CD4-positive, alpha-beta memory T cell (primary cell): Measurements from ENCODE around the gene USP3. TPM values are rescaled to one million over a fixed set of nuclear protein-coding genes. Genes with fewer than 3 reads are reported as not detected.
A peak's percentile ranks its signal among the peaks of the same experiment; 100 is the strongest.
"Not testable (repeated sequence)": the region's sequence is repeated elsewhere in the genome, so short reads cannot be mapped to it uniquely, and the experiment has no call there.

Source experiments
- CTCF ChIA-PET: fragments of 350-600 bp; sonication (Branson Sonifier 250); formaldehyde crosslinking; loops from one replicate; lab custom pipeline; 2021; ENCODE audit warnings: inconsistent platforms; ENCODE audit not compliant: partially characterized antibody; lab: Charles Lee
- POLR2A ChIA-PET: fragments of 350-600 bp; sonication (Branson Sonifier 250); formaldehyde crosslinking; loops from one replicate; lab custom pipeline; 2021; ENCODE audit not compliant: partially characterized antibody; lab: Charles Lee
- DNase-seq, 5 donors: peaks; one replicate each; pipeline versions ENCODE4 v3.0.0 to v3.0.0-alpha.2; 2020 to 2022; ENCODE audit warnings: mixed read lengths in 1 of 5
- H3K27ac ChIP-seq: one replicate; pipeline ENCODE4 v1.7.0; 2013; ENCODE audit warnings: low read depth, low read length
- H3K27me3 ChIP-seq: 2 replicates; pipeline ENCODE4 v1.7.0; 2013; ENCODE audit warnings: mild to moderate bottlenecking, low read length, moderate library complexity; ENCODE audit not compliant: insufficient read depth
- H3K36me3 ChIP-seq: 2 replicates; pipeline ENCODE4 v1.7.0; 2013; ENCODE audit warnings: mild to moderate bottlenecking, low read length, moderate library complexity; ENCODE audit not compliant: insufficient read depth
- H3K4me1 ChIP-seq: 2 replicates; pipeline ENCODE4 v1.7.0; 2013; ENCODE audit warnings: mild to moderate bottlenecking, low read length, moderate library complexity; ENCODE audit not compliant: insufficient read depth
- H3K4me3 ChIP-seq, 2 donors: one replicate each; pipeline ENCODE4 v1.7.0; 2013; ENCODE audit warnings: low read length in 2 of 2, mild to moderate bottlenecking in 1 of 2
- H3K9me3 ChIP-seq, 2 donors: one replicate each; pipeline ENCODE4 v1.7.0; 2013; ENCODE audit warnings: low read length in 2 of 2, control low read depth in 1 of 2; ENCODE audit not compliant: control insufficient read depth in 1 of 2
- H3K27ac Mint-ChIP-seq, 7 donors: one replicate each; pipeline ENCODE4 v1.8.0; 2020 to 2021; ENCODE audit warnings: mixed read lengths in 7 of 7, mild to moderate bottlenecking in 6 of 7, inconsistent platforms in 3 of 7, moderate library complexity in 3 of 7
- H3K27me3 Mint-ChIP-seq, 2 donors: one replicate each; pipeline ENCODE4 v1.8.0; 2020 to 2021; ENCODE audit warnings: mixed read lengths in 2 of 2
- H3K36me3 Mint-ChIP-seq, 2 donors: one replicate each; pipeline ENCODE4 v1.8.0; 2020 to 2021; ENCODE audit warnings: mixed read lengths in 2 of 2, inconsistent platforms in 1 of 2, mild to moderate bottlenecking in 1 of 2
- H3K4me1 Mint-ChIP-seq, 4 donors: one replicate each; pipeline ENCODE4 v1.8.0; 2020 to 2021; ENCODE audit warnings: mixed read lengths in 4 of 4, mild to moderate bottlenecking in 1 of 4
- H3K4me3 Mint-ChIP-seq, 8 donors: one replicate each; pipeline ENCODE4 v1.8.0; 2020 to 2021; ENCODE audit warnings: mixed read lengths in 8 of 8, mild to moderate bottlenecking in 7 of 8, moderate library complexity in 6 of 8, inconsistent platforms in 3 of 8
- H3K9me3 Mint-ChIP-seq, 8 donors: one replicate each; pipeline ENCODE4 v1.8.0; 2020 to 2021; ENCODE audit warnings: mixed read lengths in 8 of 8, mild to moderate bottlenecking in 5 of 8, inconsistent platforms in 3 of 8, moderate library complexity in 1 of 8
- intact Hi-C: fragments of 100-400 bp; cut with micrococcal nuclease; formaldehyde crosslinking; loops from one replicate; pipeline ENCODE4 v1.15.1; 2023
- polyA plus RNA-seq, 2 donors: library from polyadenylated mRNA; unstranded; fragments of 300-500 nt; fragmentation: Illumina TruSeq; gene quantifications; one replicate each; pipeline ENCODE4 v1.2.3, GENCODE V29; 2021
- total RNA-seq, 2 experiments: library from RNA; stranded (reverse); gene quantifications; one replicate each; pipeline ENCODE4 v1.2.3, GENCODE V29; 2021

The USP3 gene
- total and polyA plus RNA-seq, 4 experiments from 2014 or later, result 61.6 to 159 (median 112) TPM

DNA sequence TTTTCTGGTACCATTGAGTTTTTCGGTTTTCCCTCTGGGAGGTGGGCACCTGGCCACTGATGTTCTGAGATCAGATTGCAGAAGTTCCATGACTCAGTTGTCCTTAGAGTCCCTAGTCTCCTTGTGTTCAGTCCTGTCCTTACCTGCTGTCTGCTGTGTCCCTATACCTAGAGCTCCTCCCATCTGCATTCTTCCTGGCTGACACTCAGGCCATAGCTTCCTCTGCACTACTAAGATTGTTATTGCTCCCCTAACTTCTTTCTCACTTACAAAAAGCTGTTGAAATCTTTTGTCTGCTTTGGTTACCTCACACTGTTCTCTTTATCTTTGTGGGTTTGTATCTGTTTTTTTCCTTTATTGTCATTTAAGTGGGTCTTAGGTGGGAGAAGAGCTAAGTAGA, 13.2 kb downstream of the USP3 start:
- ChIA-PET POLR2A (interaction anchor here (0.7 to 2.5 kb wide), 8 partner anchors 9 to 38 kb away, joined by 4 to 10 read pairs (median 4); no protein-coding TSS in a partner anchor), CTCF (interaction anchor here (0.7 to 1.7 kb wide), 6 partner anchors 10 to 92 kb away, joined by 3 to 8 read pairs (median 5); no protein-coding TSS in a partner anchor)
- peaks cover 100% of the 10 kb centered on the region for H3K4me1 ChIP-seq
- no peaks in the 10 kb centered on the region for H3K36me3 ChIP-seq
- no peaks in the 10 kb centered on the region for H3K27me3 ChIP-seq
- no peak overlapping the region for H3K4me3 ChIP-seq
- H3K27ac ChIP-seq, result peak overlapping the region; percentile 28
- intact Hi-C loops, result no loop called here
- no peaks in the 10 kb centered on the region for H3K9me3 Mint-ChIP-seq
- H3K27ac Mint-ChIP-seq, result peak overlapping the region; percentile 1 to 87 (median 68)
- no peak for DNase-seq
- peak overlapping the region; percentile 18 to 79 (median 66) for H3K4me3 Mint-ChIP-seq
- no peaks in the 10 kb centered on the region for H3K27me3 Mint-ChIP-seq
- peaks cover 62 to 97% (median 86%) of the 10 kb centered on the region in 4 donors for H3K4me1 Mint-ChIP-seq
- H3K9me3 ChIP-seq, result no peaks in the 10 kb centered on the region
- H3K36me3 Mint-ChIP-seq, result peaks cover 0 to 3% of the 10 kb centered on the region in 2 donors

DNA sequence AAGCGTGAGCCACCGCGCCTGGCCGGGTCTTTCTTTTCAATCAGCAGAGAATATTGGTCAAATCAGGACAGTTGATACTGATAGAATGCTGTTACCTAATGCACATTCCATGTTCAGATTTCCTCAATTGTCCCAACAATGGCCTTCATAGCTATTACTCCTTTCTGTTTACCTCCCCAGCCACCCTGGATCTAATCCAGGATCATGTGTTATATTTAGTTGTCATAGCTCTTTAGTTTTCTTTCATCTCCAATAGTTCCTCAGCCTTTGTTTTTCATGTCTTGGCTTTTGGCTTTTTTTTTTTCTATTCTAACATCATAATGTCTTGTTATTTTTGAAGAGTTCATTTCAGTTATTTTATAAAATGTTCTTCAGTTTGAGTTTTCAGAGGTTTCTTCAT, 14.6 kb downstream of the USP3 start:
- Histone ChIP-seq H3K4me3 (no peak overlapping the region), H3K27ac (no peak overlapping the region), H3K27me3 (no peaks in the 10 kb centered on the region), H3K36me3 (no peaks in the 10 kb centered on the region), H3K4me1 (peaks cover 100% of the 10 kb centered on the region), H3K9me3 (no peaks in the 10 kb centered on the region)
- H3K4me1 Mint-ChIP-seq, result peaks cover 71 to 98% (median 90%) of the 10 kb centered on the region in 4 donors
- peak overlapping the region; percentile 7 to 80 (median 52) for H3K27ac Mint-ChIP-seq
- no peaks in the 10 kb centered on the region for H3K9me3 Mint-ChIP-seq
- CTCF ChIA-PET, result interaction anchor here (1.1 to 1.6 kb wide), 3 partner anchors 37 to 91 kb away, joined by 3 to 4 read pairs (median 3); no protein-coding TSS in a partner anchor
- POLR2A ChIA-PET, result interaction anchor here (1.5 kb wide), 1 partner anchor 9 kb away, joined by 3 read pairs; no protein-coding TSS in a partner anchor
- peak overlapping the region in 7 of 8 donors; percentile 26 to 67 (median 33) for H3K4me3 Mint-ChIP-seq
- peaks cover 0 to 3% of the 10 kb centered on the region in 2 donors for H3K36me3 Mint-ChIP-seq
- DNase-seq, result no peak
- intact Hi-C loops, result no loop called here
- no peaks in the 10 kb centered on the region for H3K27me3 Mint-ChIP-seq

- peaks cover 73 to 98% (median 91%) of the 10 kb centered on the region in 4 donors for H3K4me1 Mint-ChIP-seq
- Histone ChIP-seq H3K36me3 (no peaks in the 10 kb centered on the region), H3K27ac (no peak overlapping the region), H3K9me3 (no peaks in the 10 kb centered on the region), H3K27me3 (no peaks in the 10 kb centered on the region), H3K4me1 (peaks cover 100% of the 10 kb centered on the region), H3K4me3 (no peak overlapping the region)
- ChIA-PET CTCF (interaction anchor here (1.1 kb wide), 1 partner anchor 37 kb away, joined by 4 read pairs; no protein-coding TSS in a partner anchor), POLR2A (interaction anchor here (1.5 to 4.7 kb wide), 2 partner anchors 10 to 15 kb away, joined by 3 to 27 read pairs; partner anchors contain the start of gene USP3)
- intact Hi-C loops, result no loop called here
- peak overlapping the region in 3 of 7 donors; percentile 44 to 80 (median 57) for H3K27ac Mint-ChIP-seq
- peak overlapping the region in 6 of 8 donors; percentile 7 to 62 (median 49) for H3K4me3 Mint-ChIP-seq
- H3K9me3 Mint-ChIP-seq, result no peaks in the 10 kb centered on the region
- DNase-seq, result no peak
- peaks cover 0 to 3% of the 10 kb centered on the region in 2 donors for H3K36me3 Mint-ChIP-seq
- H3K27me3 Mint-ChIP-seq, result no peaks in the 10 kb centered on the region
These were observed 15.3 kb downstream of the USP3 start for GRCh38 chr15:63519548-63520178.

GRCh38 chr15:63520462-63520861, 16.1 kb downstream of the USP3 start:
- H3K36me3 ChIP-seq, H3K9me3 ChIP-seq, H3K4me3 ChIP-seq, H3K27ac Mint-ChIP-seq, H3K27me3 Mint-ChIP-seq, CTCF ChIA-PET, H3K27ac ChIP-seq, H3K27me3 ChIP-seq, DNase-seq, intact Hi-C loops, H3K36me3 Mint-ChIP-seq, H3K9me3 Mint-ChIP-seq: not testable (repeated sequence)
- peak overlapping the region in 3 of 8 donors; percentile 12 to 78 (median 47) for H3K4me3 Mint-ChIP-seq
- POLR2A ChIA-PET, result interaction anchor here (1.2 to 4.7 kb wide), 4 partner anchors 10 to 36 kb away, joined by 3 to 27 read pairs (median 4); partner anchors contain the start of gene USP3
- H3K4me1 ChIP-seq, result peaks cover 100% of the 10 kb centered on the region
- H3K4me1 Mint-ChIP-seq, result peaks cover 76 to 98% (median 90%) of the 10 kb centered on the region in 4 donors

GRCh38 chr15:63522225-63522578, 17.8 kb downstream of the USP3 start:
- Histone ChIP-seq H3K4me1 (peaks cover 98% of the 10 kb centered on the region), H3K4me3 (no peak overlapping the region), H3K36me3 (no peaks in the 10 kb centered on the region), H3K27me3 (no peaks in the 10 kb centered on the region), H3K9me3 (no peaks in the 10 kb centered on the region), H3K27ac (no peak overlapping the region)
- intact Hi-C loops, result no loop called here
- Mint-ChIP-seq H3K27ac (peak overlapping the region in 4 of 7 donors; percentile 30 to 83 (median 35)), H3K4me3 (peak overlapping the region in 6 of 8 donors; percentile 6 to 78 (median 60)), H3K9me3 (no peaks in the 10 kb centered on the region), H3K27me3 (no peaks in the 10 kb centered on the region), H3K4me1 (peaks cover 73 to 98% (median 87%) of the 10 kb centered on the region in 4 donors), H3K36me3 (peaks cover 0 to 8% of the 10 kb centered on the region in 2 donors)
- POLR2A ChIA-PET, result interaction anchor here (1.3 to 4.7 kb wide), 3 partner anchors 17 to 78 kb away, joined by 4 to 27 read pairs (median 5); partner anchors contain the start of gene USP3
- CTCF ChIA-PET, result interaction anchor here (1.2 to 2.2 kb wide), 4 partner anchors 12 to 55 kb away, joined by 3 to 12 read pairs (median 4); no protein-coding TSS in a partner anchor
- no peak for DNase-seq

DNA sequence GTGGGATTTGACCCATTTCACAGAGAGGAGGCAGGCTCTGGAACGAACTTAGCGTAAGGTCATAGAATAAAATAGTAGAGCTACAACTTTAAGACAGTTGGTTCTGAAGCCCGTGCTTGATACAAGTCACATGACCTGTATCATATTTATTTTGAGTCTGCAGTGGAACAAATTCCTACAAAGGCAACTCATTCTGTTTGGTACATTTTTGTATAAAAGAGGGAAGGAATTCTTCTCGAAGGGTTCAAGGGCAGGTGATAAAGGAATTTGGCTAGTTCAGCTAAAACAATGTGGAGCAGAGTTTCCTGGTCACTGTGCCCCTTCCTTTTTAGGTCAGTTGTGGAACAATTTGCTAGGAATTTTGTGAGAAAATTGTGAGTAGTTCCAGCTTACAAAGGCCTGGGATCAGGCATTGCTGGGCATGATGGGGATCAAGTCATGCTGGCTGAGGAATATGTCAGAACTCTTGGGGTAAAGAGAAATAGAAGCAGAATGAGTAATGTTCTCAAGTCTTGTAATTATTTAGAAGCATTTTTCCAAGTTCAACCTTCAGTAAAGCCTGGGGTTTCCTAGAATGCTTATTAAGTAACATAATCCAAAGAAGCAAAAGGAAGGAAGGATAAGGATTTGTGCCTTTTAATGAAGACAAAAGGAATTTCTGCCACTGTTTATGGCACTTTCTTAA, 19.1 kb downstream of the USP3 start:
- Mint-ChIP-seq H3K27me3 (no peaks in the 10 kb centered on the region), H3K27ac (peak overlapping the region; percentile 12 to 66 (median 50)), H3K4me1 (peaks cover 76 to 98% (median 87%) of the 10 kb centered on the region in 4 donors), H3K36me3 (peaks cover 3 to 13% of the 10 kb centered on the region in 2 donors), H3K4me3 (peak overlapping the region in 7 of 8 donors; percentile 39 to 69 (median 66)), H3K9me3 (no peaks in the 10 kb centered on the region)
- Histone ChIP-seq H3K27ac (no peak overlapping the region), H3K9me3 (no peaks in the 10 kb centered on the region), H3K4me1 (peaks cover 98% of the 10 kb centered on the region), H3K36me3 (no peaks in the 10 kb centered on the region), H3K4me3 (no peak overlapping the region), H3K27me3 (no peaks in the 10 kb centered on the region)
- POLR2A ChIA-PET, result interaction anchor here (0.8 to 4.7 kb wide), 3 partner anchors 8 to 49 kb away, joined by 3 to 27 read pairs (median 5); partner anchors contain the start of gene USP3
- DNase-seq, result no peak
- CTCF ChIA-PET, result interaction anchor here (0.6 to 2.2 kb wide), 4 partner anchors 13 to 366 kb away, joined by 3 to 5 read pairs (median 4); no protein-coding TSS in a partner anchor
- intact Hi-C loops, result no loop called here
